GM12878 (cell line): ENCODE measurements around the gene GRAMD1C. TPM values are rescaled to one million over a fixed set of nuclear protein-coding genes. Genes with fewer than 3 reads are reported as not detected.

Experiments used
- ATAC-seq: fragments of 200-7000 bp; cut with Tn5 transposase; 3 replicates; pipeline ENCODE4 v1.9.1; 2020; ENCODE audit warnings: mild to moderate bottlenecking, moderate library complexity
- BruUV-seq: library from RNA; stranded (reverse); fragments of 400-500 nt; replicated peaks from 2 replicates; lab custom pipeline; 2021; lab: Mats Ljungman, UMichigan
- CTCF ChIA-PET: fragments of 300-600 bp; sonication (Branson Sonifier 250); formaldehyde crosslinking; extraction: SDS; loops from one replicate; lab custom pipeline; 2021; ENCODE audit warnings: inconsistent platforms; lab: Yijun Ruan, JAX
- POLR2A ChIA-PET: fragments of 350-600 bp; formaldehyde crosslinking; extraction: SDS; loops from one replicate; lab custom pipeline; 2021; ENCODE audit warnings: inconsistent platforms; lab: Charles Lee
- RAD21 ChIA-PET: fragments of 300-600 bp; sonication (Branson Sonifier 250); formaldehyde crosslinking; loops from one replicate; lab custom pipeline; 2023; ENCODE audit warnings: antibody characterized with exemption; ENCODE audit not compliant: unreplicated experiment; lab: Charles Lee
- SMC1A ChIA-PET: fragments of 300-600 bp; sonication (Branson Sonifier 250); formaldehyde crosslinking; loops from one replicate; lab custom pipeline; 2023; ENCODE audit not compliant: unreplicated experiment, uncharacterized antibody; lab: Charles Lee
- DNase-seq: peaks from one replicate; pipeline ENCODE4 v3.0.0-alpha.2; 2011; ENCODE audit warnings: low read depth, low spot score
- FAIRE-seq: peaks from 3 replicates; lab custom pipeline; 2011; peaks lifted over from hg19 to GRCh38; lab: Jason Lieb, UNC
- H2AFZ ChIP-seq: 2 replicates; pipeline ENCODE4 v1.6.0; 2011; ENCODE audit warnings: low read depth, low read length, control low read depth; ENCODE audit not compliant: control insufficient read depth
- H3K27ac ChIP-seq: 2 replicates; pipeline ENCODE4 v1.5.1; 2011; ENCODE audit warnings: control low read depth; ENCODE audit not compliant: control insufficient read depth, insufficient read depth
- H3K27me3 ChIP-seq, 2 experiments: replicated peaks in 1 of 2; 2 replicates each; pipeline versions ENCODE4 v1.6.0 to v1.6.1; 2011; ENCODE audit warnings: low read length in 1 of 2; ENCODE audit not compliant: control insufficient read depth in 2 of 2, insufficient read depth in 2 of 2
- H3K36me3 ChIP-seq, 2 experiments: 2 replicates each; pipeline ENCODE4 v1.5.1; 2011; ENCODE audit warnings: low read length in 1 of 2; ENCODE audit not compliant: control insufficient read depth in 2 of 2, insufficient read depth in 2 of 2
- H3K4me1 ChIP-seq: 2 replicates; pipeline ENCODE4 v1.6.1; 2011; ENCODE audit warnings: mild to moderate bottlenecking, low read length, moderate library complexity, mixed read lengths; ENCODE audit not compliant: control insufficient read depth, insufficient read depth
- H3K4me2 ChIP-seq: 2 replicates; pipeline ENCODE4 v1.6.0; 2011; ENCODE audit warnings: control low read depth; ENCODE audit not compliant: control insufficient read depth, insufficient read depth
- H3K4me3 ChIP-seq: fragments of 200-600 bp; sonication (generic); 2 replicates; pipeline ENCODE4 v1.5.1; 2016
- H3K79me2 ChIP-seq: 2 replicates; pipeline ENCODE4 v1.6.0; 2011; ENCODE audit warnings: low read length; ENCODE audit not compliant: control insufficient read depth, insufficient read depth
- H3K9ac ChIP-seq: 2 replicates; pipeline ENCODE4 v1.8.0; 2011; ENCODE audit warnings: low read length, control low read depth, mixed read lengths; ENCODE audit not compliant: control insufficient read depth, insufficient read depth
- H3K9me3 ChIP-seq: replicated peaks from 3 replicates; pipeline ENCODE4 v1.5.1; 2011; ENCODE audit warnings: mild to moderate bottlenecking, low read length; ENCODE audit not compliant: control insufficient read depth, insufficient read depth
- H4K20me1 ChIP-seq: 2 replicates; pipeline ENCODE4 v1.6.0; 2011; ENCODE audit not compliant: control insufficient read depth, insufficient read depth
- ATF3 ChIP-seq: IDR thresholded peaks from 2 replicates; pipeline ENCODE4 v1.6.1; 2011; ENCODE audit warnings: low read depth, mild to moderate bottlenecking, low read length, moderate library complexity, borderline replicate concordance; ENCODE audit errors: extremely low read depth
- PRDM15 ChIP-seq: fragments of 450-650 bp; formaldehyde crosslinking; IDR thresholded peaks from 2 replicates; pipeline ENCODE4 v1.4.0; 2020; ENCODE audit warnings: mild to moderate bottlenecking, moderate library complexity
- RAD21 ChIP-seq: IDR thresholded peaks from 2 replicates; pipeline ENCODE4 v1.6.1; 2011; ENCODE audit warnings: mild to moderate bottlenecking, low read depth, low read length, moderate library complexity; ENCODE audit not compliant: insufficient read depth
- RUNX3 ChIP-seq: IDR thresholded peaks from 2 replicates; pipeline ENCODE4 v1.6.1; 2012; ENCODE audit warnings: low read length, inconsistent platforms
- SIX5 ChIP-seq: IDR thresholded peaks from 2 replicates; pipeline ENCODE4 v1.6.1; 2011; ENCODE audit warnings: mild to moderate bottlenecking, low read depth, low read length, moderate library complexity; ENCODE audit not compliant: severe bottlenecking
- SMC3 ChIP-seq: IDR thresholded peaks from 2 replicates; pipeline ENCODE4 v1.6.1; 2011; ENCODE audit warnings: low read length, improper control_type of control experiment, borderline replicate concordance
- TARDBP ChIP-seq: IDR thresholded peaks from 2 replicates; pipeline ENCODE4 v1.6.1; 2016; ENCODE audit warnings: borderline replicate concordance
- ZBTB40 ChIP-seq: fragments of 450-650 bp; IDR thresholded peaks from 2 replicates; pipeline ENCODE4 v1.6.1; 2016; ENCODE audit warnings: mild to moderate bottlenecking, moderate library complexity, borderline replicate concordance
- ZZZ3 ChIP-seq: IDR thresholded peaks from 2 replicates; pipeline ENCODE4 v1.6.1; 2011; ENCODE audit warnings: low read depth; ENCODE audit not compliant: control insufficient read depth, insufficient read length
- WGBS: methylation state at CpG from one replicate; pipeline ENCODE4 v1.1.6; 2016; ENCODE audit warnings: low lambda C conversion rate; ENCODE audit not compliant: insufficient replicate concordance, insufficient coverage; ENCODE audit errors: missing lambda C conversion rate; 5-methylcytosine and 5-hydroxymethylcytosine counted together
- in situ Hi-C: fragments of 300-500 bp; cut with MboI; formaldehyde crosslinking; loops from 9 replicates; pipeline ENCODE4 v1.14.3; 2018; ENCODE audit warnings: mixed read lengths
- intact Hi-C: fragments of 100-400 bp; cut with micrococcal nuclease; formaldehyde crosslinking; loops from one replicate; pipeline ENCODE4 v1.14.2; 2022; ENCODE audit not compliant: unreplicated experiment
- polyA plus RNA-seq, 11 experiments: library from polyadenylated mRNA; depleted of rRNA in 4 of 11; unstranded in 6 of 11; stranded (reverse) in 5 of 11; fragments of >200 nt; fragmentation: Nextera tagmentation in 4 of 11; fragmentation: Illumina TruSeq in 1 of 11; extraction: Ambion mirVana in 4 of 11; extraction: Trizol in 1 of 11; gene quantifications; 1 replicate in 1 of 11; 2 replicates in 10 of 11; pipeline versions ENCODE4 v1.2.1 to v1.2.3, GENCODE V29; 2011 to 2016; ENCODE audit warnings: inconsistent platforms in 2 of 11, missing spikeins in 2 of 11, low read depth in 1 of 11
- total RNA-seq, 4 experiments: library from RNA; depleted of rRNA in 3 of 4; stranded (reverse); fragments of >200 nt in 3 of 4; fragmentation: Illumina TruSeq in 1 of 4; extraction: Trizol in 1 of 4; gene quantifications; 2 replicates each; pipeline versions ENCODE4 v1.2.1 to v1.2.3, GENCODE V29; 2013 to 2021
- TF ChIP-seq, protein P1 (sequence below), 3 experiments: IDR thresholded peaks in 2 of 3; conservative IDR thresholded peaks in 1 of 3; 2 replicates each; pipeline ENCODE4 v1.5.1; 2011; ENCODE audit warnings: low read depth in 3 of 3, low read length in 3 of 3, mild to moderate bottlenecking in 3 of 3, control low read depth in 2 of 3, moderate library complexity in 2 of 3, inconsistent platforms in 1 of 3, mixed read lengths in 1 of 3; ENCODE audit not compliant: control insufficient read depth in 2 of 3, insufficient read depth in 1 of 3; ENCODE audit errors: extremely low read depth in 1 of 3

GRAMD1C gene
- total and polyA plus RNA-seq, 10 of the 15 experiments (the other 5 are each of a cell fraction or from before 2014, with no cell fraction given): 3.2 to 9.2 (median 5.5) TPM

- Histone ChIP-seq H2AFZ (no peak overlapping the region), H4K20me1 (no peaks in the 10 kb centered on the region), H3K27ac (no peak overlapping the region), H3K9ac (no peak overlapping the region), H3K9me3 (no peaks in the 10 kb centered on the region), H3K79me2 (no peaks in the 10 kb centered on the region), H3K4me2 (no peak overlapping the region), H3K36me3 (no peaks in the 10 kb centered on the region), H3K4me3 (no peak overlapping the region), H3K4me1 (no peaks in the 10 kb centered on the region), H3K27me3 (no peaks in the 10 kb centered on the region)
- CTCF ChIA-PET: interaction anchor here (0.7 to 6.0 kb wide), 44 partner anchors 10 to 480 kb away, joined by 3 to 84 read pairs (median 4); no protein-coding TSS in a partner anchor
- WGBS: 33% methylated on average over 4 of the region's 4 CpGs
- no peak for FAIRE-seq
- in situ Hi-C loops (loop anchor here (5.0 kb wide), 1 partner anchor 68 kb away; no protein-coding TSS in a partner anchor), intact Hi-C loops (loop anchor here (10.0 kb wide), 1 partner anchor 210 kb away; the partner anchor contains the start of genes CCDC191 and QTRT2)
- POLR2A ChIA-PET: interaction anchor here (0.7 kb wide), 1 partner anchor 75 kb away, joined by 3 read pairs; no protein-coding TSS in a partner anchor
- ATAC-seq: peak; percentile 78
- no peak for DNase-seq
- RAD21 ChIA-PET: interaction anchor here (0.8 to 3.3 kb wide), 9 partner anchors 62 to 446 kb away, joined by 3 to 45 read pairs (median 5); no protein-coding TSS in a partner anchor
- SMC1A ChIA-PET: interaction anchor here (0.8 to 7.8 kb wide), 25 partner anchors 10 to 308 kb away, joined by 3 to 108 read pairs (median 4); partner anchors contain the start of gene ATP6V1A
- TF ChIP-seq RAD21 (peak; percentile 64), ATF3 (no peak), SIX5 (no peak), SMC3 (peak; percentile 44; the same call in 1 of the 2 replicates), ZZZ3 (no peak), ZBTB40 (no peak), TARDBP (no peak), RUNX3 (peak; percentile 7; the same call in 1 of the 2 replicates), PRDM15 (CRISPR knock-in tag) (no peak)
- TF ChIP-seq, protein P1, sequence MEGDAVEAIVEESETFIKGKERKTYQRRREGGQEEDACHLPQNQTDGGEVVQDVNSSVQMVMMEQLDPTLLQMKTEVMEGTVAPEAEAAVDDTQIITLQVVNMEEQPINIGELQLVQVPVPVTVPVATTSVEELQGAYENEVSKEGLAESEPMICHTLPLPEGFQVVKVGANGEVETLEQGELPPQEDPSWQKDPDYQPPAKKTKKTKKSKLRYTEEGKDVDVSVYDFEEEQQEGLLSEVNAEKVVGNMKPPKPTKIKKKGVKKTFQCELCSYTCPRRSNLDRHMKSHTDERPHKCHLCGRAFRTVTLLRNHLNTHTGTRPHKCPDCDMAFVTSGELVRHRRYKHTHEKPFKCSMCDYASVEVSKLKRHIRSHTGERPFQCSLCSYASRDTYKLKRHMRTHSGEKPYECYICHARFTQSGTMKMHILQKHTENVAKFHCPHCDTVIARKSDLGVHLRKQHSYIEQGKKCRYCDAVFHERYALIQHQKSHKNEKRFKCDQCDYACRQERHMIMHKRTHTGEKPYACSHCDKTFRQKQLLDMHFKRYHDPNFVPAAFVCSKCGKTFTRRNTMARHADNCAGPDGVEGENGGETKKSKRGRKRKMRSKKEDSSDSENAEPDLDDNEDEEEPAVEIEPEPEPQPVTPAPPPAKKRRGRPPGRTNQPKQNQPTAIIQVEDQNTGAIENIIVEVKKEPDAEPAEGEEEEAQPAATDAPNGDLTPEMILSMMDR (IDR thresholded peaks at IDR 0.05 in 2 of 3, conservative IDR thresholded peaks at IDR 0.05 in 1 of 3; ENCODE audit: control insufficient read depth in 2 of 3, extremely low read depth in 1 of 3, insufficient read depth in 1 of 3, low read depth in 3 of 3, low read length in 3 of 3): peak; percentile 40 to 58 (median 48)
- no TSS peak for BruUV-seq
Observed at GRCh38 chr3:113844622-113845222, 6.1 kb downstream of the GRAMD1C start.
